GM12875 (cell line): Measurements from ENCODE around the gene CELF4.

Experiments
- H3K4me3 ChIP-seq: one replicate; pipeline ENCODE4 v1.5.1; 2011; ENCODE audit warnings: low read depth, low read length, control low read depth
- CTCF ChIP-seq: IDR thresholded peaks from 2 replicates; pipeline ENCODE4 v1.5.1; 2011; ENCODE audit warnings: low read depth, mild to moderate bottlenecking, control low read depth, inconsistent platforms, low read length, moderate library complexity, borderline replicate concordance; ENCODE audit not compliant: insufficient read depth

Gene CELF4

GRCh38 chr18:37486848-37487247 lies 78.8 kb downstream of the CELF4 start:
- TF ChIP-seq CTCF = no peak
- no peak overlapping the region for H3K4me3 ChIP-seq

- H3K4me3 ChIP-seq = no peak overlapping the region
Measured at GRCh38 chr18:37484983-37485834, 80.4 kb downstream of the CELF4 start.

DNA sequence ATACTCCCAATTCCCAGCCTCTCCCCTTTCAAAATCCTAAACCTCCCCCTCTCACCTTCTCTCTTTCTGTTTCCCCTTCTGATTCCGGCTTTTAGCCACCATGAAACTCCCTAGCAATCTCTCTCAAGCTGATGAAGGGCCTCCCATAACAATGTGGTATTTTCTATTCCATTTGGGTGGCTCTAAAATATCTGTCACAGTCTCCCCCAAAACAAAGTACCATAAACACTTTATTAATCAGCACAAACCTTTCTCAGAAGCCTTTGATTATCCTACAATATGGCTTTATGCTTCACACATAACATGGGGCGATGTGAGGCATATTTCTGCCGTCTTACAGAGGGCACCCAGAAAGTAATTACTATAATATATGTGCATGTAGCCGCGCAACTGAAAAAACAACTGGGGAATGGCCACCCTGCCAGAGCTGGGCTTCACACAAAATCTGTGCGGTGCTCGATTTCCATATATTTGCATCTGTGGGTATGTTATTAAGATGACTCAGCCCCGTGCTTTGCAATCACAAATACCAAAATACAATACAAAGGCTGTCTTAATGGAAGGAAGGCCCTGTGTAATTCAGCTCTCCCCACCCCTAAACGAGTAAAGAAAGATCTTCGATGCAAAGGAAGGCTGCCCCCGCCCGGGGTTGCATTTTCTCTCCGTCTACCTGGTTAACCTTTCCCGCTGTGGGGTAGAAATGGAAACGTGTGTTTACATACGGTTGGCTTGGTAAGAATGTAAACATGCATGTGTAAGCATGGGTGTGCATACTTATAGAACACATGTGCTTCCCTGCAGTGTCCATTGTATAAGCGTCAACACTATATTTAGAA lies 81.4 kb downstream of the CELF4 start:
- no peak overlapping the region for H3K4me3 ChIP-seq
- no peak for TF ChIP-seq CTCF

More at GRCh38 chr18:37484983-37485834, 80.4 kb downstream of the CELF4 start:
- TF ChIP-seq CTCF = 0 out of 2 replicates have a peak, but pooled peaks have one; percentile 21

DNA sequence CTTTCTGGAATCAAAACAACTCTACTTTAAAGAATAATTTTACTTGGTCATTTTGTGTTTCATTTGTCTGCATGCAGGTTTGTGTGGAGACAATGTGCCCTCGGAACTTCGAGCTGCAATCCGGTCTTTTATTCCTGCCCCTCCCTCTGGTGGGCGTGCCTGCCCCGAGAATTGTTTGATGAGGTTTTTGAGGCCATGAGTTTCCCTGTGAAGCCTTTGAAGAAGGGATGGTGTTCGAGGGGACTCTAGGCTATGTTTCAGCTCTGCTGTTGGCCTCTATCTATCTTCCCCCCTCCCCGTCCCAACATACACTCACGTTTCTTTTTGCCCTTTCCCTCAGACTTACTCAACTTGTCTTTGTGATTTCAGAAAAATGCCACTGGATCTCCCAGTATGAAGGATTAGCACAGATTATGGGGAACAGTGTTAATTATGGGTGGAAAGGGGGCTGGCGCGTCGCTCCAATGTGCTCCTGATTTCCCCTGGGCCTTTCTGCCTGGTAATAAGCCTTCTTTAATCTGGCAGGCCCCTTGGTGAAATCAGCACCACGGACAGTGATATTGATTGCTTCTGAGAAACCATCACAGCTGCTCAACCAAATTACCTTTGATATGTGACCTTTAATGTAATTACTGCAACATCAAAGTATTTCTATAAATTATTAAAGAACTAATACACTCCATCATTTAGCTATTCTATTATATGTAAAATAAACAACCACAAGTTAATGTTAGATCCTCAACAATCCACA lies 82.2 kb downstream of the CELF4 start:
- H3K4me3 ChIP-seq = no peak overlapping the region
- no peak for TF ChIP-seq CTCF

- H3K4me3 ChIP-seq = no peak overlapping the region
- no peak for TF ChIP-seq CTCF
Measured at GRCh38 chr18:37482433-37482832, 83.2 kb downstream of the CELF4 start.

GRCh38 chr18:37482002-37482401 lies 83.6 kb downstream of the CELF4 start:
- TF ChIP-seq CTCF = no peak
- no peak overlapping the region for H3K4me3 ChIP-seq
